ENCODE measurements around the gene CCDC154.

The CCDC154 gene

GRCh38 chr16:1422076-1422475 is 22.3 kb downstream of the CCDC154 start:
- no peak overlapping the region for H3K4me3 ChIP-seq (ENCODE audit: low read depth in 1 of 2, low read length in 1 of 2)
- H3K9me3 ChIP-seq = no peaks in the 10 kb centered on the region
- no peak overlapping the region for H3K27ac ChIP-seq

DNA sequence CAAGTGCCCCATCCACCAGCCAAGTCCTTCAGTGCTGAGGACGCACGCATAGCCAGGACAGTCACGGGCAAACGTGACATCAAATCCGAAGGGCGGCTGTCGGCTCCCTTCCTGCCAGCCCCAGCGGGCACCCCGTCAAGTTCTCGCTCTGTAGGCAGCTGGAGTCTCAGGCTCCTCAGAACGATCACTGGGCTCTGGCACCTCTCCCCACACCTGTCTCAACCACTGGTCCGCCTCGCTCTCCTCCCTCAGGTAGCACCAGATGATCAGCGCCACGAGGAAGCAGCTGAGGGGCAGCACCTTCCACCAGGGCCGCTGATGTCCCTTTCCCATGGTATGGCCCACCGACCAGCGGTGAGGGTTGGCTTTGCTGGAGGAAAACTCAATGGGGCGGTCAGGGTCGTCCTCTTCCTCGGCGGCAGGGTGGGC is 24.2 kb downstream of the CCDC154 start:
- TF ChIP-seq, protein P1, sequence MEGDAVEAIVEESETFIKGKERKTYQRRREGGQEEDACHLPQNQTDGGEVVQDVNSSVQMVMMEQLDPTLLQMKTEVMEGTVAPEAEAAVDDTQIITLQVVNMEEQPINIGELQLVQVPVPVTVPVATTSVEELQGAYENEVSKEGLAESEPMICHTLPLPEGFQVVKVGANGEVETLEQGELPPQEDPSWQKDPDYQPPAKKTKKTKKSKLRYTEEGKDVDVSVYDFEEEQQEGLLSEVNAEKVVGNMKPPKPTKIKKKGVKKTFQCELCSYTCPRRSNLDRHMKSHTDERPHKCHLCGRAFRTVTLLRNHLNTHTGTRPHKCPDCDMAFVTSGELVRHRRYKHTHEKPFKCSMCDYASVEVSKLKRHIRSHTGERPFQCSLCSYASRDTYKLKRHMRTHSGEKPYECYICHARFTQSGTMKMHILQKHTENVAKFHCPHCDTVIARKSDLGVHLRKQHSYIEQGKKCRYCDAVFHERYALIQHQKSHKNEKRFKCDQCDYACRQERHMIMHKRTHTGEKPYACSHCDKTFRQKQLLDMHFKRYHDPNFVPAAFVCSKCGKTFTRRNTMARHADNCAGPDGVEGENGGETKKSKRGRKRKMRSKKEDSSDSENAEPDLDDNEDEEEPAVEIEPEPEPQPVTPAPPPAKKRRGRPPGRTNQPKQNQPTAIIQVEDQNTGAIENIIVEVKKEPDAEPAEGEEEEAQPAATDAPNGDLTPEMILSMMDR (IDR thresholded peaks at IDR 0.05) = no peak
- H3K27me3 ChIP-seq = no peaks in the 10 kb centered on the region
- H3K4me1 ChIP-seq (ENCODE audit: control insufficient read depth in 1 of 2, insufficient read depth in 1 of 2, low read depth in 1 of 2, low read length in 1 of 2) = peaks cover 13 to 16% of the 10 kb centered on the region in 2 experiments
- H3K27ac ChIP-seq = peak overlapping the region; percentile 82
- H3K9me3 ChIP-seq = no peaks in the 10 kb centered on the region
- no peaks in the 10 kb centered on the region for H3K36me3 ChIP-seq
- H3K4me3 ChIP-seq (ENCODE audit: low read depth in 1 of 2, low read length in 1 of 2) = peak overlapping the region; percentile 71 to 91

More at GRCh38 chr16:1422076-1422475, 22.3 kb downstream of the CCDC154 start:
- peaks cover 13 to 16% of the 10 kb centered on the region in 2 experiments for H3K4me1 ChIP-seq (ENCODE audit: control insufficient read depth in 1 of 2, insufficient read depth in 1 of 2, low read depth in 1 of 2, low read length in 1 of 2)
- H3K36me3 ChIP-seq = no peaks in the 10 kb centered on the region
- no peaks in the 10 kb centered on the region for H3K27me3 ChIP-seq
- TF ChIP-seq, protein P1 (IDR thresholded peaks at IDR 0.05) = no peak

GRCh38 chr16:1416521-1416941 is 27.8 kb downstream of the CCDC154 start:
- Histone ChIP-seq H3K4me1 (ENCODE audit: control insufficient read depth in 1 of 2, insufficient read depth in 1 of 2, low read depth in 1 of 2, low read length in 1 of 2) (peaks cover 32% of the 10 kb centered on the region in 2 experiments), H3K9me3 (no peaks in the 10 kb centered on the region), H3K27ac (no peak overlapping the region), H3K27me3 (no peaks in the 10 kb centered on the region), H3K4me3 (ENCODE audit: low read depth in 1 of 2, low read length in 1 of 2) (no peak overlapping the region), H3K36me3 (peaks cover 18% of the 10 kb centered on the region)
- TF ChIP-seq, protein P1 (IDR thresholded peaks at IDR 0.05) = no peak

GRCh38 chr16:1414532-1415260 is 29.7 kb downstream of the CCDC154 start, which contains the start of gene UNKL:
Gene UNKL, minus strand, starts transcription at chr16:1414704. Its CDS starts 13 bp downstream, at chr16:1414691.
- Histone ChIP-seq H3K4me1 (ENCODE audit: control insufficient read depth in 1 of 2, insufficient read depth in 1 of 2, low read depth in 1 of 2, low read length in 1 of 2) (peaks cover 18 to 21% of the 10 kb centered on the region in 2 experiments), H3K27ac (peak within 1 kb of the TSS; percentile 98), H3K4me3 (ENCODE audit: low read depth in 1 of 2, low read length in 1 of 2) (peak within 1 kb of the TSS; percentile 74 to 83), H3K36me3 (peaks cover 36% of the 10 kb centered on the region), H3K27me3 (no peaks in the 10 kb centered on the region), H3K9me3 (no peaks in the 10 kb centered on the region)
- TF ChIP-seq, protein P1 (IDR thresholded peaks at IDR 0.05) = no peak

DNA sequence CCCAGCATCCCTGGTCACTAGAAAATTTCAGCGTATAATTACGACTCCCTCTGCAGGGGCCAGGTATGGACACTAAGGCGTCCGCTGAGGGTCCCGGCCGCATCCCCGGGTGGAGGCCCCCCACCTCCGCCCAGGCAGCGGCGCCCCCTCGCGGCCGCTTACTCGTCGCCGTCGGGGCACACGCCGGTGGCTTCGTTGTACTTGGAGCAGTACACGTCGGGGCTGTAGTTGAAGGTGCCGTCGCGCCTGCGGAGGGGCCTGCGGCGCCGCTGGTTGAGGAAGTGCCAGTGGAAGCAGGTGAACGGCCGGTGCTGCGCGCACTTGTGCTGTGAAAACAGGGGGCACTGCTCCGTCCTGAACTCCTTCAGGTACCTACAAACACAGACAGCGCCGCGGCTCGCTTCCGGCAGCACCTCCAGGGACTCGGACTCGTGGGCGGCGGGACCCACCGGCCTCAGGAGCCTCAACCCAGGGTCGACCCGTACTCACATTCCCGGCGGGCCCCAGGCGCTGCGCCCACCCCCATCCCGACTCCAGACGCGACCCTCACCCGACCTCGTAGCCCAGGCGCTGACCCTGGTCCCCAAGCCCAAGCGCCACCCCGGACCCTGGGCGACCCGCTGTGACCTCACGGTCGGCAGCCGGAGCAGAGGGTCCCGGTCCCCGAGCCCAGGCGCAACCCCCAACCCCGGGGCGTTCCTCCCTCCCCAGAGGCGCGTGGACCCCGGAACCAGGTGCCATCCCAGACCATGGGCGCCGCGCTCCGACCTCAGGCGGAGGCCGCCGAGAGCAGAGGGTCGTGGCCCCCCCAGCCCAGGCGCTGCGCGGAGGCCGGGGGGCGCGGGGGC is 30.4 kb downstream of the CCDC154 start:
- H3K9me3 ChIP-seq = no peaks in the 10 kb centered on the region
- H3K27ac ChIP-seq = peak overlapping the region; percentile 98
- H3K27me3 ChIP-seq = no peaks in the 10 kb centered on the region
- peaks cover 44% of the 10 kb centered on the region for H3K36me3 ChIP-seq
- peaks cover 20 to 24% of the 10 kb centered on the region in 2 experiments for H3K4me1 ChIP-seq (ENCODE audit: control insufficient read depth in 1 of 2, insufficient read depth in 1 of 2, low read depth in 1 of 2, low read length in 1 of 2)
- peak overlapping the region; percentile 74 to 83 for H3K4me3 ChIP-seq (ENCODE audit: low read depth in 1 of 2, low read length in 1 of 2)
- TF ChIP-seq, protein P1 (IDR thresholded peaks at IDR 0.05) = peak; percentile 50

Measured in neutrophil (primary cell).